OCI-LY3 (cell line): ENCODE measurements around the gene PCED1A.

Source experiments
- CTCF ChIP-seq: fragments of 200-600, 300-600 bp; sonication (generic); IDR thresholded peaks from 2 replicates; pipeline ENCODE4 v1.5.1; 2014; ENCODE audit warnings: antibody characterized with exemption, low read length, low read depth
- EZH2phosphoT487 ChIP-seq: fragments of 200-600 bp; shearing (Covaris generic); IDR thresholded peaks from 2 replicates; pipeline ENCODE4 v1.6.1; 2018; ENCODE audit warnings: antibody characterized with exemption, mixed run types, low read depth

- TF ChIP-seq CTCF: no peak
- TF ChIP-seq EZH2phosphoT487: no peak
Observed at GRCh38 chr20:2849529-2849928, 9.1 kb upstream of the PCED1A start.
